ENCODE data around the gene UBA3.
A peak's percentile ranks its signal among the peaks of the same experiment; 100 is the strongest.

UBA3 gene

DNA sequence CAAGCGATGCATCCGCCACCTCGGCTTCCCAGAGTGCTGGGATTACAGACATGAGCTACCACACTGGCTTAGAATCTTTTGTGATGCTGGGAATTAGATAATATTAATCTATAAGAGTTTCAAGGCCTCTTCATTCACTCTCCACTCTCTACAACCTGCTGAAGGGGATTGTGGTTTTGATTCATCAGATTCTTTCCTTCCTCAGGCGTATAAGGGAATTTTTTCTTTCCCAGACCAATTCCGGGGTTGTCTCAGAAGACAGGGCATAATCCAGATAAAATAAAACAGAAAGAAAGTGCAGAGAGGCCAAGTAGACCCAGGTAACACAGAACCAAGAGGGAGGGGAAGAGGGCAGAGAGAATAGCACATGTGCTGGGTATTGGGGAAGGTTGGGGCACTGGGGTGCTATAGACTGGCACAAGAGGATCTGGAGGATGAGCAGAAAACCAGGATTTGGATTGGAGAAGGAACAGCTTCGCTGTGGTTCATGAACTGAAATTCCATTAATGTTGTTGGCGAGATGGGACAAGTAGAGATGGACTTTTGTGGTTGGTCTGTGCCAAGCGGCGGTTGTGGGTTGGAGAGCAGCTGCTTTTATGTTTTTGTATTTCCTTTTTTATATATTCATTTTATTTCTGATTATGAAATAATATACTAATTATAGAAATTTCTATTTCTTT lies 17.4 kb upstream of the UBA3 start:
- no peak for DNase-seq

DNA sequence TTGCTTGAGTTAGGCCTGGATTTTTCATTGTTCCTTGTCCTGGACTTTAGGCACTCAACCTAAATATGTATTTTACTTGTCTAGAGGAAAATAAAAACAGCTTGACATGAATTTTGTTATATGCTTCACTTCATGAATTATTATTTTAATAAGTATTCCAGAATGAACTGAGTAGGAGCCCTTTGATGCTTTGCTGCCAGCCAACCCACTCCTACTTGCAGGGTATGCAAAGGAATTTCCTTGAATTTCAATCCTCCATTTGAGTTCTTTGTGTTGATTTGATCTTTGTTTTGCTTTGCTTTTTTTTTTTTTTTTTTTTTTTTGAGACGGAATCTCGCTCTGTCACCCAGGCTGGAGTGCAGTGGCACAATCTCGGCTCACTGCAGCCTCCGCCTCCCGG lies 16.1 kb upstream of the UBA3 start:
- DNase-seq, result no peak

DNA sequence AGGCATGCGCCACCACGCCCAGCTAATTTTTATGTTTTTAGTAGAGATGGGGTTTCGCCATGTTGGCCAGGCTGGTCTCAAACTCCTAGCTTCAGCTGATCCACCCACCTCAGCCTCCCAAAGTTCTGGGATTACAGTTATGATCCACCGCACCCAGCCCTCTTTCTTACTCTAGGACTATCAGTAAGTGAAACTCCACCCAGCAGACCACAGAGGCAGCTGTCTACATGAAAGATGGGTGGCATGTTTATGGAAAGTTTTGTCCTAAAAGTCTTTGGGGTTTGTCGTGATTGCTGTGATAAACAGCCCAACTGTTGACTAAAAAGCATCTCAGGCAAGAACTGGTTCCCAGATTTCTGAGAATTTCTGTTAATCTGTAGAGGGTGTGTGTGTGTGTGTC lies 15.5 kb upstream of the UBA3 start:
- DNase-seq, result no peak

DNA sequence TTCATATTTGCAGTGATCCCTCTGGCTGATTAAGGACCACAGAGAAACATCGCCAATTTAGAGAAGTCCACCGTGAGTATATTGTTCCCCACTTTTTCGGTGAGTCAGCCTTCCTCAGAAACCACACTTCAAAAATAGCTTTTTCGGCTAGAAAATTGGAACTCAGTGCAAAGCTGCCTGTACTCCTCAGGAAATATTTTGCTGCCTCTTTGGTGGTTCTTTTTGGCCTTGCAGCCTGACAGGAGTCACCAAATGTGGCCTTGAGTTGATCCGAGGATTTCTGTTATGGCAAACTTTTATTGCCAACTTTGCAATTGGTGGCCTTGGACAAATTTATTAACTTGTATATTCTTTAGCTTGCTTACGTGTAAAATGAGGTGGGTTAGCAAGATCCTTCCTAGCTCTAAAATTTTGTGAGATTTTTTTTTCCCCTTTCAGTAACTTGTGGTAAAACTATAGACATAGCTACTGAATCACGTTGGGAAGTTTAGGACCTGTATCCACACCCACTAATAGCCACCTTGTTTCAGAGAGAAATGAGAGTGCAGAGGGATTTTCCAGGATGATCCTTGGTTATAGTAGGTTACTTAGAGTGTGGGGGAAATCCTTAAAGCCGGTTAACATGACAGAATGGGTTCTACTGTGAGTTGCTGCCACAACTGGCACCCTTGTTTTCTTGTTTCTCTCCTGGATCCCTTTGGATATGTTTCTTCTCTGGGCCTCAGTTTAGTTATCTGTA lies 14.5 kb upstream of the UBA3 start:
- DNase-seq, result no peak

DNA sequence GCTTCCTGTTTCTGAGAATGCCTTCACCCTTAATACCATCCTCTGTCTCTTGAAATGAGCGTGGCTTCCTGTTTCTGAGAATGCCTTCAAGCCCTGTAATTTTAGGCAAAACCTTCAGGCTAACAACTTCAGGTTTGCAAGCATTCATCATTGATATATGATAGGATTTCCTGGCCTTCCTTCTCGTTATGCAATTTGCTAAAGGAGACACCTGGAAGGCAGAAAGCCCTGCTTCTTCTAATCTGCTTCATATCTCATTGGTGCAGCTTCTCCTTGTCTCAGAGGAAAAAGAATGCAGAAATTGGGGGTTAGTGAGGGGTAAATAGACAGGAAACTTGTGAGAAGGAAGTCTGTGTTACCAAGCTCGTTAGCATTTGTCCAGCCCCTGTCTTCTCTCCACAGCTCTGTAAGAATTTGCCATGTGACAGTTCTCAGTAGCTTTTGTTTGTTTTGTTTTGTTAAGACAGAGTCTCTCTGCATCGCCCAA lies 11.9 kb upstream of the UBA3 start:
- DNase-seq, result no peak

DNA sequence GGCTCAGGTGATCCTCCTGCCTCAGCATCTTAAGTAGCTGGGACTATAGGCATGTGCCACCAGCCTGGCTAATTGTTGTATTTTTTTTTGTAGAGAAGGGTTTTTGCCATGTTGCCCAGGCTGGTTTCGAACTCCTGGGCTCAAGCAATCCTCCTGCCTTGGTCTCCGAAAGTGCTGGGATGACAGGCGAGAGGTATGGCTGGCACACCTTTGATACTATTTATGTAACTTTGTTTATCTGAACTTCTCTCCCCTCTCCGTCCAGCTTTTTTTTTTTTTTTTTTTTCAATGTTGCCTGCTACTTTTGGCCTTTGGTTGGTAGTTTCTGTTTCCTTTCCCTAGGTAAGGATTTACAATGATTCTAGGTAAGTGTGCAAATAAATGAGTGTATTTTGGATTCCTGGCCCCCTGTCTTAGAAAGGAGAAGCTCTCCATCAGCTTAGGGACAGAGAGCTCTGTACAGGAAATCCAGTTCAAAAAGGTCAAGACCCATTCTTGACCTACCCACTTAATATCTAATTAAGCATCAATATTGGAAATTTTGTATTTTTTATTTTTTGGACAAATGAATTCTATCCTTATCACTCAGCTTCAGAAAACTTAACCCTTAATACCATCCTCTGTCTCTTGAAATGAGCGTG lies 11.3 kb upstream of the UBA3 start:
- DNase-seq, result no peak

DNA sequence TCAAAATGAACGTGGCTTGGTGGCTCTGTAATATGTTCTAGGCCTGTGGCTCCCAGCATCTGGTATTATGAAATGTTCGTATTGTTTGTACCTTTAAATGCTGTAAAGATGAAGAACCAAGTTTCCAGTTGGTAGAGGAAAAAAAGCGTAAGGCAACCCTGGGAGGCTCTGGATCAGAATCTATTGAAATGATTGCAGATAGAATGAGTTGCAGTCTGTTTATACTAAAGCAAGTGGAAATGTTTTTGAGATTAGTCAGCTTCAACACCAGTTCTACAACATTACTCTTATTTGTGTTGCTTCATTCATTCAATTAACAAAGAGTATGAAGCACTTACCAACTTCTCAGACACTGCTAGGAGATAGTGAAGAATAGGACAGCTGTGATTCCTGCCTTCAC lies 9.9 kb upstream of the UBA3 start:
- DNase-seq, result no peak

DNA sequence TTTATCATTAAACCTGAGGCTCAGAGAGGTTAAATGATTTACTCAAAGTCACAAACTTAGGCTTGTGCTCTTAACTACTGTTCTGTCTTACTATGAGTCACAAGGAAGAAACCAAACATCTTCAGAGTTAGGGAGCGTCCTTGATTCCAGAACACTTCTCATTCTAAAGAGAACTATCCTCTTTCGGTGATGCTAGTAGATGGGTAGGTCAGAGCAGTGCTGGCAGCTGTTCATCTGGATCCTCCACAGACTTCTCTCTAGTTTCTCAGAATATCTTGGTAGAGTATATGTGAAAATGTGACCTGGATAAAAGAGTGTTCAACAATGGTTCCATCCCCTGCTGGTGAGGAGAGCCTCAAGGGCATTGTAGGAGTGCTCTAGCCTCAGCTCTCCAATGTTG lies 7.9 kb upstream of the UBA3 start:
- DNase-seq, result no peak

DNA sequence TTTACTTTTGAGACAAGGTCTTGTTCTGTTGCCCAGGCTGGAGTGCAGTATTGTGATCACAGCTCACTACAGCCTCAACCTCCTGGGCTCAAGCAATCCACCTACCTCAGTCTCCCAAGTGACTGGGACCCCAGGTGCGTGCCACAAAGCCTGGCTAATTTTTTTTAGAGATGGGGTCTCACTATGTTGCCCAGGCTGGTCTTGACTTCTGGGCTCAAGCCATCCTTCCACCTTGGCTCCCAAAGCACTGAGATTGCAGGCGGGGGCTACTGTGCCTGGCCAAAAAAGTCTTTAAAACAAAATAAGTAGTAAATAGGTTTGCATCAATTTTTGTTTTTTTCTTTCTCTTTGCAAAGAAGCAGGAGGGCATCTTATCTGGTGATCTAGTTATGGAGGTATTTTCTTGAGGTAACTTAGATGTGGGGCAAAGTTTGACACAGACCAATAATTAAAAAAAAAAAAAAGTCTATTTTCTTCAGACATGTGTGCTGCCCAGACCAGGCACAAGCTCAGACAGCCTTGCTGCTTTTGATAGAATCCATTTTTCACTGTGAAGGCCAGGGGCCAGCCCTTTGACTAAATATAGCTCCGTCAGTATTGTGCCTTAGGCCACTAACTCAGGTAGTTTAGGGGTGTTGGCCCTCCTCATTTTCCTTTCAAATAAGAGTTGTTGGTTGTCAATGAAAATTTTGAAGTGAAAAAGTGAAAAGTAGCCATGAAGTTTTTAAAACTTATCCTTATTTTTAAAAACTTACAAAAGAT lies 7.0 kb upstream of the UBA3 start:
- no peak for DNase-seq

DNA sequence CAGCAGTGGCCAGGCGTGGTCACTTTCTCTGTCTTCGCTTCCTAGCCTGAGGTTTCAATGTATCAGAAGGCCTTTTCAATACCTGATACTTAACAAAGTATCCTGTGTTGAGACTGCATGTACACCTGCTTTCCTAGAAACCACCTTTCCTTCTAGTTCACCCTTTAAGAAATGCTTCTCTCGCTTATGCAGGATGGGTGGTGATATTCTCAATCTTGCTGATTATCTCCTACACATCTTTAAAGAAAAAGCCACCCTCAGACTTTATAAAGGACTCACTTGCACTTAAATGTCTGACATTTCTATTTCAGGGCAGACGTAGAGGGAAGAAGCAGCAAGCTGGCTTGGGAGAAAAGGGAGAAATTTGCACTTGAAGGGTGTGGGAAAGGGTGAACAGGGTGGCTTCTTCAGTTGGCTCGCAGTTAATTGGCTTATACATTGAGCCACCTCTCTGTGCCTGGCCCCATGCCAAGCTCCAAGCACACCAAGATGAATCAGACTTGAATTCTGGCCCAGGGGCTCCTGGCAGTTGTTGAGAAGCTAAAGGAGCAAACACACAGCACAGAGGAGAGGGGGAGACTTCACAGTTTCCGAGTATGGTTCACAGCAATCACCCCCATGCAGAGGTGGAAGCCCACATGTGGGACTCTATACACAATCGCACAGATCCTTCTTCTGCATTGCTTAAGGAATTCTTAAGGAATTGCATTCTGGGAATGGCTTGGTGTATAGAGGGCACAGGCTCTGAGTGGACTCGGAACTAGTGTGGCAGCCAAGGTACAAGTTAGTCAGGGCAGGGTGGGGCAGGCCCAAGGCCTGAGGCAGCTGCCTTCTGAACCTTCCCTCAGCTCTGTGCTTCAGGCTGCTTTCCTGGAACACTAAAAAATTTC lies 5.9 kb upstream of the UBA3 start:
- DNase-seq, result peak; percentile 74

DNA sequence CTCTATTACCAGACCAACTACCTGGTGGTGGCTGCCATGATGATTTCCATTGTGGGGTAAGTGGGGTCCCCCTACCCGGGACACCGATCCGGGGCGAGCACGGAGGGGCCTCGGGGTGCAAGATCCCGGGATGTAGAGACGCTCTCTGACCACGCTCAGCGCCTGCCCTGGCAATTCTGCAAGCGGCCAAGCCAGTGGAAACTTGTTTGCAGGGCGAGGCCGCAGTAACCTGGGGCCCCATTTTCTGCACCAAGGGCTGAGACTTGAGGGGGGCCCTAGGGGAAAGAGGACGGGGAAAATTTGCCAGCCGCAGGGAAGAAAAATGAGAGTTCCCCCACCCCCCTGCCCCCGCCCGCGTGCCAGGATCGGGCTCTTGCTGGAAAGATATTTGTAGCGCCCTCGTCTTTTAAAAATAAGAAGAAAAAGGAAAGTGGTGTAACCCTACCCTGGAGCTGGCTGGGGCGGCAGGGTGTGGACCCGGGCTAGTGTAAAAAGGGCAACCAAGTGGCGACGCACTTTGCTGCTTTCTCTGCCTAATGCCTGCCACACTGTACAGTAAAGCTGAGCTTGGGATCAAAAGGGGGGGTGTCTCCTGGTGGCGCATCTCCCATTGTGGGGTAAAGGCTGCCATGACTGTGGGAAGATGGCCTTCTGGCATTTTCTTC lies 5.1 kb upstream of the UBA3 start:
- DNase-seq, result no peak

DNA sequence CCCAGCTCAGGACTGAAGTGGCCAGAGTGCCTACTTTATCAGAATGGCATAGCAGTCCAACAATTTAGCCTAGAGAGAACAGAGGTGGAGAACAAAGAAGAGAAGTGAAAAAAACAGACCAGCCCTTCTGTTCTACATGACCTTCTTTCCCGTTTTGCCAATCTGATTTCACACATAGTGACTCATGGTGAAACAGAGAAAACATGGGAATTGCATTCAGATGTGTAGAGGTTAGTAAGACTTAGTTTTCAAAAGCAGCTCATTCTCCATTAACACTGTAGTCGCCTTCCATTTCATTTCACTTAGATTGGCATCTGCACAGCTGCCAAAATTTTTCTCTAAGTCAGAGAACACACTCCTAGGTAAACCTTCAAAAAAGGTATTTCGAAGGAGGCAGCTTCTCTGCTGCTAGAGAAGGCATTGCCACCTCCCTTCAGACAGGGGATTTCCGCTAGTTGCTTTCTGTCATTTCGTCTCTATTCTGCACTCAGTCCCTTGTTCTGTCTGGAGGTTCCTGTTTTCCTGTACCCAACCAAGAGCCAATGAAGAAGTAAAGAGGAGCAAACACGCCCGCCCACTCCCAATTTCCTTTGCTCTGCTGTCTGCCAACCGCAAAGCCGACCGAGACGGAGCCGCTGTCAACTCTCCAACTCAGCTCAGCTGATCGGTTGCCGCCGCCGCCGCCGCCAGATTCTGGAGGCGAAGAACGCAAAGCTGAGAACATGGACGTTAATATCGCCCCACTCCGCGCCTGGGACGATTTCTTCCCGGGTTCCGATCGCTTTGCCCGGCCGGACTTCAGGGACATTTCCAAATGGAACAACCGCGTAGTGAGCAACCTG lies 4.4 kb upstream of the UBA3 start, which contains the start of gene ARL6IP5:
TSS of gene ARL6IP5 (plus strand) at position 612 of the 842 bp plus-strand sequence. CDS start at position 723, 111 bp downstream.
- DNase-seq, result peak; percentile 70

DNA sequence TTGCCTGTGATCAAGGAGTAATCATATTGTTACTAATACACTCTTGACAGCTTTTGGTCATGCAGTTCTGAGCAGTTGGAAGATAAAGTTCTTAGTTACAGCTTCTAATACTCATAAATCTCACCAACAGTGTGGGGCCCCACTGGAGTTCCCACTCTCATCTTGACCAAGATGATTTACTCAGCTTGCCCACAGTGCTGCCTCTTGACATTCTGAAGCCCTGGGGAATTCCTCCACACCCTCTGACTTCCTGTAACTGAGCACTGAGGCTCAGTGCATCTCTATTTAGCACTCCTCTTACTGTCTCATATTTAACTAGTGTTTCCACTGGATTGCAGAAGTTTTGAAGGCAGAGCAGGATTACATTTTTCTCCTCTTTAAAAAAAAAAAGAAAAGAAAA lies 2.6 kb upstream of the UBA3 start:
- DNase-seq, result peak; percentile 65

DNA sequence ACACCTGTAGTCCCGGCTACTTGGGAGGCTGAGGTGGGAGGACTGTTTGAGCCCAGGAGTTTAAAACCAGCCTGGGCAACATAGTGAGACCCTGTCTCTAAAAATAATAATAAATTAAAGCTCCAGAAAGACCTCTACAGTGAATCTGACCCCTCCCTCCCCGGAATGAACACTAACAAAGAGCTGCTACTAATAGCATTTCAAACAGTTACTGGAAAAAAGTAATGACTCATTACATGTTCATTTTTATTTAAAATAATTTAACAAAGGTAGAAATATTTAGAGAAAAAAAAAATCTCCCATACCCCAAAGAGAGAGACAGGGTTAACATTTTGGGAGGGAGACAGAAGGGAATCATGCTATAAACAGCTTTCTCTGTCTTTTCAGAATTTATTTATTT lies 2.2 kb upstream of the UBA3 start:
- no peak for DNase-seq

DNA sequence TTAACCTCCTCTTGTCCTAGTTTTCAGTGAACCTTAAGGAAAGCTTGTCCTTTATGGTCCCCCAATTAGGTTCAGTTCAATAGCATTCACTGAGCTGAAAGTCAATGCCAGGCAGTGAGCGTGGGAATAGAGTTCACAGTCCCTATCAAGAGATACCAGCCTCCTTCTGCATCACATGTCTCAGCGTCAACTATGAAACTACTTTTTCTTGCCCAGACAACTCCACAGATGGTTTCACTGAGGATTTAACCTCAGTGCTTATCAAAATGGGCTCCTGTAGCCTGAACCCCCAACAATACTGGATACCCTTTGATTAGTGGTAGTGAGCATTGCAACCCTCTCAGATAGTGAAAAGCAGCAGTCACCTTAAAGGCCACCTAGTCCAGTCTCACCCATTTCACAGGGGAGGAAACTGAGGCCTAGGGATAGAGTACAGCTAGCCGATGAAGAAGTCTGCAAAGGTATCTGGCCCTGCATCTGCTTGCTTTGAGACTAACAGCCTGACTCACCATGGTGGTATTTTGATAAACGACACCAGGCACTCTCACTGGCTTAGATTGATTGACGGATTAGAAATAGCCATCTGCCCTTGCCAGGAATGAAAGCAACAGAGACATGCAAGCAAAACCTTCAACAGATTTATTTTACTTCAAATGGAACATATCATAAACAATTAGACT lies 1.6 kb upstream of the UBA3 start:
- DNase-seq, result peak; percentile 19

DNA sequence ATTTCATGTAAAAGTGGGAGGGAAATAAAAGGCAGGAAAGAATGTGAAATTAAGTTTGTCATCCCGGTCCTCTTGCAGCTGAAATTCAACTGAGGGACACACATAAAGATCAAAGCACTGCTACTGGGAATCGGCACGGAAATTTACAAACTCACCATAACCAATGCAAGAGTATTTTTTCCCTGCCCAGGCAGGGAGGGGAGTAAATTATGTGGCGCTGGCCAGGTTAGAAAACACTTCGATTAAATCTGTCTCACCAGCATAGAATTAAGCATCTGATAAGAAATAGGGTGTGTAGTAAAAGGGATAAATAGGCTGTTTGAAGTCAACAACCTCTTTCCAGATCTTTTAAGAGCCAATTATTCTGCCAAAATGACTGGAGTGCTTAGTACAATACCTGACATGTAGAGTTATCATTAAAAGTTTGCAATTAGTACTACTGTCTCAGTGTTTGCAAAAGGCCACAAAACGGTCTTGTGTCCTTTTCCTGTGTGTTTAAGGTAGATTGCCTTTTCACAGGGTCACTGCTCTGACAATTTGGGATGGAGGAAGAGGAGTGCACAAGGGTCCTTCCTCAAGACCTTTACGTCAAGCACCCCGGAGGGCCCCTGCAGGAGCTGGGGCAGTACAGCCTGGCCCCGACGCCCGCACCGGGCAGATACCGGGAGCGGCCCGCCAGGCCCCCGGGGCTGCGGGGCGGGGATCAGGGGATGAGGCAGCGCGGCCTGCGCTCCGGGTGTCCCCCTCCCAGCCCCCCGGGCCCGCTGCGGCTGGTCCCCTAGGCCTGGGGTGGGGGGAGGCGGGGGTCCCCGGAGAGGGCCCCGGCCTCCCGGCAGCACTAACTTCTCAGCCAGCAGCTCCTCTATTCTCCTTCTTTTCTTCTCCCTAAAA lies 651 bp downstream of the UBA3 start:
- DNase-seq, result no peak

DNA sequence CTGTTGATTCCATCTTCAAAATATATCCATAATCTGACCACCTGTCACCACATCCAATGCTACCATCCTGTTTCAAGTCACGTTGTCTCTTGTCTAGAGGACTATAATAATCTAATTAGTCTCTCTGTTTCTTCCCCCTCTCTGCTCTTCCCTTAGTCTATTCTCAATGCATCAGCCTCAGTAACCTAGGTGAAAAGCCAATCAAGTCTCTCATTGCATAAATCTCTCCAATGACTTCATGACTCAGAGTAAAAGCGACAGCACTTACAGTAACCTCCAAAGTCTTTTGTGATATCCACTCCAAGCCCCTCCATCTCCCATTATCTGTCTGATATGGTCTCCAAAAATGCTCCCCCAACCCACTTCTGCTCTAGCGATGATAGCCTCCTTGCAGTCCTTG lies 7.2 kb downstream of the UBA3 start:
- DNase-seq, result no peak

DNA sequence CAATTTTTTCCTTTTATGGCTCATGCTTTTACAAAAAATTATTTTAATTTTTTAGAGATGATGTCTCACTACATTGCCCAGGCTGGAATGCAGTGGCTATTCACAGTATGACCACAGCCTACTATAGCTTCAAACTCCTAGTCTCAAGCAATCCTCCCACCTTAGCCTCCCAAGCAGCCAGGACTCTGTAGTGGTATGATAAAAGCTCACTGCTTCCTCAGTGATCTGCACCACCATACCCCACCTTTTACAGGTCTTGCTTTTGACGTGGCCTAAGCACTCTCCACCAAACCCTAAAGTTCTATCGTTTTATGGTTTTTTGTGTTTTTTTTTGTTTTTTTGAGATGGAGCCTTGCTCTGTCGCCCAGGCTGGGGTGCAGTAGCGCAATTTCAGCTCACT lies 14.0 kb downstream of the UBA3 start:
- no peak for DNase-seq

All from NCI-H226 (cell line).